ENCODE data around the gene CAPN15. TPM values are rescaled to one million over a fixed set of nuclear protein-coding genes. Genes with fewer than 3 reads are reported as not detected.

The CAPN15 gene
- polyA plus RNA-seq, 2 of the 4 experiments (the other 2 are of a cell fraction) = 11.4 to 33.3 TPM

DNA sequence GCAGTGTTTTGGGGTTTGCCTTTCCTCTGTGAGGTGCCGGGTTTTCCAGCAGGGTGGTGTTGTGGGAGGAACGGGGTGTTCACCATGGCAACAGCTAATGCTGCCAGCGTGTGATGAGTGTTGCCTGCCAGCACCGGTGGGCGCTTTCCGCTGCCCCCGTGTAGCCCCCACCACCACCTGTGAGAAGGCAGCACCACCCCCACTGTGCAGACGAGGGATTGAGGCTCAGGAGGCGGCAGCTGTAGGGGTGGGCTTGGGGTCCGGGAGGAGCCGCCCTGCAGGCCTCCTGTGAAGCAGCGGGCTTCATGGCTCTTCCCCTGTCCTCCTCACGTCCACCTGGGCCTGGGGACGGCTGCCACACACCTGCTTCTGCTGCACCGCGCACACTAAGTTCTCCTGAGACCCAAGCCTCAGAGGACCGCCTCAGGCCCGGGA lies 67.6 kb downstream of the CAPN15 start:
- ChIA-PET POLR2A (no interaction called here), CTCF (interaction anchor here (0.7 to 2.8 kb wide), 3 partner anchors 12 to 46 kb away, joined by 3 to 12 read pairs (median 4); no protein-coding TSS in a partner anchor)
- ATAC-seq (no peak), DNase-seq (ENCODE audit: low read depth in 1 of 2, low spot score in 1 of 2) (no peak), FAIRE-seq (no peak)
- 91% methylated on average over 12 of the region's 18 CpGs for WGBS (ENCODE audit: missing lambda C conversion rate)
- Histone ChIP-seq H3K27ac (no peak overlapping the region), H3K9me3 (no peaks in the 10 kb centered on the region), H3K4me3 (no peak overlapping the region), H3K4me2 (no peak overlapping the region), H3K4me1 (peaks cover 20% of the 10 kb centered on the region)
- TF ChIP-seq MAFK (IDR thresholded peaks at IDR 0.05; ENCODE audit: partially characterized antibody) (no peak), HOXB13 (CRISPR knock-in tag; IDR thresholded peaks at IDR 0.05; ENCODE audit: low read depth) (no peak), SREBF2 (IDR thresholded peaks at IDR 0.05) (no peak), GATA3 (IDR thresholded peaks at IDR 0.05; ENCODE audit: borderline replicate concordance) (no peak), BHLHE40 (IDR thresholded peaks at IDR 0.05; ENCODE audit: low read depth, low read length) (no peak), E2F6 (IDR thresholded peaks at IDR 0.05; ENCODE audit: borderline replicate concordance, low read depth) (no peak), TP53 (CRISPR knock-in tag; IDR thresholded peaks at IDR 0.05) (no peak), JUN (IDR thresholded peaks at IDR 0.05) (no peak), POLR2AphosphoS2 (conservative IDR thresholded peaks at IDR 0.05; ENCODE audit: low read length) (no peak), EP300 (IDR thresholded peaks at IDR 0.05) (no peak), HES2 (IDR thresholded peaks at IDR 0.05) (no peak), ATOH8 (CRISPR knock-in tag; IDR thresholded peaks at IDR 0.05; ENCODE audit: low read depth) (no peak), CHD4 (IDR thresholded peaks at IDR 0.05; ENCODE audit: borderline replicate concordance) (no peak), MAX (IDR thresholded peaks at IDR 0.05) (no peak), ZFP36 (IDR thresholded peaks at IDR 0.05; ENCODE audit: borderline replicate concordance, partially characterized antibody) (no peak)
- TF ChIP-seq, protein P1, sequence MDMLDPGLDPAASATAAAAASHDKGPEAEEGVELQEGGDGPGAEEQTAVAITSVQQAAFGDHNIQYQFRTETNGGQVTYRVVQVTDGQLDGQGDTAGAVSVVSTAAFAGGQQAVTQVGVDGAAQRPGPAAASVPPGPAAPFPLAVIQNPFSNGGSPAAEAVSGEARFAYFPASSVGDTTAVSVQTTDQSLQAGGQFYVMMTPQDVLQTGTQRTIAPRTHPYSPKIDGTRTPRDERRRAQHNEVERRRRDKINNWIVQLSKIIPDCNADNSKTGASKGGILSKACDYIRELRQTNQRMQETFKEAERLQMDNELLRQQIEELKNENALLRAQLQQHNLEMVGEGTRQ (IDR thresholded peaks at IDR 0.05) = no peak
- TF ChIP-seq, protein P2, sequence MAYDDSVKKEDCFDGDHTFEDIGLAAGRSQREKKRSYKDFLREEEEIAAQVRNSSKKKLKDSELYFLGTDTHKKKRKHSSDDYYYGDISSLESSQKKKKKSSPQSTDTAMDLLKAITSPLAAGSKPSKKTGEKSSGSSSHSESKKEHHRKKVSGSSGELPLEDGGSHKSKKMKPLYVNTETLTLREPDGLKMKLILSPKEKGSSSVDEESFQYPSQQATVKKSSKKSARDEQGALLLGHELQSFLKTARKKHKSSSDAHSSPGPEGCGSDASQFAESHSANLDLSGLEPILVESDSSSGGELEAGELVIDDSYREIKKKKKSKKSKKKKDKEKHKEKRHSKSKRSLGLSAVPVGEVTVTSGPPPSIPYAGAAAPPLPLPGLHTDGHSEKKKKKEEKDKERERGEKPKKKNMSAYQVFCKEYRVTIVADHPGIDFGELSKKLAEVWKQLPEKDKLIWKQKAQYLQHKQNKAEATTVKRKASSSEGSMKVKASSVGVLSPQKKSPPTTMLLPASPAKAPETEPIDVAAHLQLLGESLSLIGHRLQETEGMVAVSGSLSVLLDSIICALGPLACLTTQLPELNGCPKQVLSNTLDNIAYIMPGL (CRISPR knock-in tag; IDR thresholded peaks at IDR 0.05; ENCODE audit: borderline replicate concordance) = no peak

DNA sequence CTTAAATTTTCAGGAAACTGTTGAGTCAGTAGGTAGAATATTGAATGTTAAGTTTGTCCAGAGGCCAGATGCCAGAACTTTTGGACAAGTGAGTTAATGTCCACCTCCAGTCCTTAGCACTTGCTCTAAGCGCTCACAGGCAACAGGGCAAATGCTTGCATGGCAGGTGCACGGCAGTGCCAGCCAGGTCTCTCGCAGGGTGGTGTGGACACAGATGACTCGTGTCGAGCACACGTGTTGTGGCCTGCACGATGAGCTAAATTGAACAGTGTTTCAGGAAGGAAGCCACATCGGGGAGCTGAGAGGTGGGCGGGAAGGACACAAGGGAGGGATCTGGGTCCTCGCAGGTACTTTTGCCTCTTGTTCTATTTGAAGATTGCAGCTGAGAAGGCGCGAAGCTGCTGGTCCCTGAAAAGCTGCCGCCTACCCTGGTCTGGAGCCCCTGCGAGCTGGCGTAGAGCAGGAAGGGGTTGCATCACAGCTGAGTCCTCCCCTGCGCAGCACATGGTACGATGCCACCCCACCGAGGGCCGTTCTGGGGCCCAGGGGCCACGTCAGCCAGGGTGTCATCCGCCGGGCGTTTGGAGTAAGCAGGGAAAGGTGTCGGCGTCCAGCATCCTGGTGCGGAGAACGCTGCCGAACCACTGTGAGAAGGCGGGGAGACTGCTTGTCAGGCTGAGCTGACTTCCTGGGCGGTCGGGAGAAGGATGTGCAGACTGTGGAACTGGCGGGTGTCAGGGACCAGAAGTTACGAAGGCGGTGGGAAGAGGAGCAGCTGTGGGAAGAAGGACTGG lies 68.6 kb downstream of the CAPN15 start:
- Histone ChIP-seq H3K27ac (no peak overlapping the region), H3K4me2 (no peak overlapping the region), H3K9me3 (no peaks in the 10 kb centered on the region), H3K4me1 (peaks cover 14% of the 10 kb centered on the region), H3K4me3 (no peak overlapping the region)
- no peak for DNase-seq (ENCODE audit: low read depth in 1 of 2, low spot score in 1 of 2)
- ATAC-seq = no peak
- no peak for FAIRE-seq
- WGBS (ENCODE audit: missing lambda C conversion rate) = 95% methylated on average over 34 of the region's 34 CpGs
- CTCF ChIA-PET = interaction anchor here (2.8 kb wide), 1 partner anchor 13 kb away, joined by 12 read pairs; no protein-coding TSS in a partner anchor
- POLR2A ChIA-PET = no interaction called here
- TF ChIP-seq ZC3H11A (IDR thresholded peaks at IDR 0.05) (no peak), PHF8 (IDR thresholded peaks at IDR 0.05; ENCODE audit: borderline replicate concordance, low read depth) (no peak), MAFK (IDR thresholded peaks at IDR 0.05; ENCODE audit: partially characterized antibody) (no peak), EHF (CRISPR knock-in tag; IDR thresholded peaks at IDR 0.05) (no peak), ESRRA (IDR thresholded peaks at IDR 0.05; ENCODE audit: borderline replicate concordance, low read length) (no peak), ATOH8 (CRISPR knock-in tag; IDR thresholded peaks at IDR 0.05; ENCODE audit: low read depth) (no peak), POLR2AphosphoS2 (conservative IDR thresholded peaks at IDR 0.05; ENCODE audit: low read length) (no peak), GATA3 (IDR thresholded peaks at IDR 0.05; ENCODE audit: borderline replicate concordance) (no peak), EP300 (IDR thresholded peaks at IDR 0.05) (no peak), HOXA7 (CRISPR knock-in tag; IDR thresholded peaks at IDR 0.05) (no peak), NFE2L2 (conservative IDR thresholded peaks at IDR 0.05; ENCODE audit: low read length) (no peak), TP53 (CRISPR knock-in tag; IDR thresholded peaks at IDR 0.05) (no peak), JUNB (IDR thresholded peaks at IDR 0.05) (no peak), RARB (CRISPR knock-in tag; IDR thresholded peaks at IDR 0.05) (no peak), RFX5 (IDR thresholded peaks at IDR 0.05) (no peak)
- TF ChIP-seq, protein P3, sequence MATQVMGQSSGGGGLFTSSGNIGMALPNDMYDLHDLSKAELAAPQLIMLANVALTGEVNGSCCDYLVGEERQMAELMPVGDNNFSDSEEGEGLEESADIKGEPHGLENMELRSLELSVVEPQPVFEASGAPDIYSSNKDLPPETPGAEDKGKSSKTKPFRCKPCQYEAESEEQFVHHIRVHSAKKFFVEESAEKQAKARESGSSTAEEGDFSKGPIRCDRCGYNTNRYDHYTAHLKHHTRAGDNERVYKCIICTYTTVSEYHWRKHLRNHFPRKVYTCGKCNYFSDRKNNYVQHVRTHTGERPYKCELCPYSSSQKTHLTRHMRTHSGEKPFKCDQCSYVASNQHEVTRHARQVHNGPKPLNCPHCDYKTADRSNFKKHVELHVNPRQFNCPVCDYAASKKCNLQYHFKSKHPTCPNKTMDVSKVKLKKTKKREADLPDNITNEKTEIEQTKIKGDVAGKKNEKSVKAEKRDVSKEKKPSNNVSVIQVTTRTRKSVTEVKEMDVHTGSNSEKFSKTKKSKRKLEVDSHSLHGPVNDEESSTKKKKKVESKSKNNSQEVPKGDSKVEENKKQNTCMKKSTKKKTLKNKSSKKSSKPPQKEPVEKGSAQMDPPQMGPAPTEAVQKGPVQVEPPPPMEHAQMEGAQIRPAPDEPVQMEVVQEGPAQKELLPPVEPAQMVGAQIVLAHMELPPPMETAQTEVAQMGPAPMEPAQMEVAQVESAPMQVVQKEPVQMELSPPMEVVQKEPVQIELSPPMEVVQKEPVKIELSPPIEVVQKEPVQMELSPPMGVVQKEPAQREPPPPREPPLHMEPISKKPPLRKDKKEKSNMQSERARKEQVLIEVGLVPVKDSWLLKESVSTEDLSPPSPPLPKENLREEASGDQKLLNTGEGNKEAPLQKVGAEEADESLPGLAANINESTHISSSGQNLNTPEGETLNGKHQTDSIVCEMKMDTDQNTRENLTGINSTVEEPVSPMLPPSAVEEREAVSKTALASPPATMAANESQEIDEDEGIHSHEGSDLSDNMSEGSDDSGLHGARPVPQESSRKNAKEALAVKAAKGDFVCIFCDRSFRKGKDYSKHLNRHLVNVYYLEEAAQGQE (IDR thresholded peaks at IDR 0.05) = no peak
